HG02981 (cell line): ENCODE results near the gene CIC.
A peak's percentile ranks its signal among the peaks of the same experiment; 100 is the strongest.

Experiments used
- ATAC-seq: cut with Tn5 transposase; IDR thresholded peaks from one replicate; pipeline ENCODE4 v1.9.1; 2021; ENCODE audit warnings: mild to moderate bottlenecking, moderate library complexity; ENCODE audit not compliant: unreplicated experiment

The CIC gene

DNA sequence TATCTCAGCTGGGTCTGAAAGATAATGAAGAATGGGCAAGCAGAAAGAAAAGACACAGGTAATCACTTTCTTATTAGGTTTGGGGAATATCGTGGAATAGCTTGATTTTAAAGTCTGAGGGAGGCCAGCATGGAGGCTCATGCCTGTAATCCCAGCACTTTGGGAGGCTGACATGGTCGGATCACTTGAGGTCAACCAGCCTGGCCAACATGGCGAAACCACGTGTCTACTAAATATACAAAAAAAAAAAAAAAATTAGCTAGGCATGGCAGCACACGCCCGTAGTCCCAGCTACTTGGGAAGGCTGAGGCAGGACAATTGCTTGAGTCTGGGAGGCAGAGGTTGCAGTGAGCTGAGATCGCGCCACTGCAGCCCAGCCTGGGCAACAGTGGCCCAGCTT lies 34.8 kb downstream of the CIC start:
- no peak for ATAC-seq

GRCh38 chr19:42306646-42307045 lies 37.6 kb downstream of the CIC start:
- no peak for ATAC-seq

- no peak for ATAC-seq
Observed at GRCh38 chr19:42309686-42310085, 40.6 kb downstream of the CIC start.

- no peak for ATAC-seq
Observed at GRCh38 chr19:42311657-42312056, 42.6 kb downstream of the CIC start.

GRCh38 chr19:42312370-42312769 lies 43.3 kb downstream of the CIC start:
- no peak for ATAC-seq

DNA sequence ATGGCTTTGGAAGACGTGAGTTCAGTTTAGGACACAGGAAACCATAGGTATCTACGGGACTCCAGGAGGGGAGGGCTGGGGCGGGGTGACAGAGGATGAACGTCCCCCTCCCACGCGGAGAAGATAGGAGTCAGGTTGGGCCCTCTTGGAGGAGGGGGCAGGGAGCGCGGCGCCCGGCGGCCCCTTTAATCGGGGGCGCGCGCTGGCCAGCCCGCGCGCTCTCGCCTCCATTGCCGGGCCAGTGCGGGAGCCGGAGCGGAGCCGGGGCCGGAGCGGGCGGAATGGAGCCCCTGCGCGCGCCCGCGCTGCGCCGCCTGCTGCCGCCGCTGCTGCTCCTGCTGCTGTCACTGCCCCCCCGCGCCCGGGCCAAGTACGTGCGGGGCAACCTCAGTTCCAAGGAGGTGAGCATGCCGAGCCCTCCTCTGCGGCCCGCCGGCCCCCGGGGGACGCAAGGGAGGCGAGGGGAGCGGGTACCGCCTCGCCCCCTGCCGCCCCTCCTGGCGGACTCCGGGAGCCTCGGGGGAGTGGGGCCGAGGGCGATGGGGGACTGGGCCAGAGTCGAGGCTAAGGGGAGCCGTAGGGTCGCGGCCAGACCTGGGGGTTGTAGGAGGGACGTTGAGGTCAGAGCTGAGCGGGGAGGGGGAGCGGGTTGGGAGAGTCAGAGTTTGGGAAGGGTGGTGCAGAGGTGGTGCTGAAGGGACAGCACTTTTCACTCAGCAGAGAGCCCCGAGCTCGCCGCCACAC lies 44.2 kb downstream of the CIC start, which contains the start of gene TMEM145:
TSS of gene TMEM145 (plus strand) at position 214 of the 744 bp plus-strand sequence. CDS start at position 282, 68 bp downstream.
- no peak for ATAC-seq

GRCh38 chr19:42313840-42314755 lies 45.0 kb downstream of the CIC start:
- ATAC-seq, result no peak

- no peak for ATAC-seq
Observed at GRCh38 chr19:42315024-42315423, 46.0 kb downstream of the CIC start.

DNA sequence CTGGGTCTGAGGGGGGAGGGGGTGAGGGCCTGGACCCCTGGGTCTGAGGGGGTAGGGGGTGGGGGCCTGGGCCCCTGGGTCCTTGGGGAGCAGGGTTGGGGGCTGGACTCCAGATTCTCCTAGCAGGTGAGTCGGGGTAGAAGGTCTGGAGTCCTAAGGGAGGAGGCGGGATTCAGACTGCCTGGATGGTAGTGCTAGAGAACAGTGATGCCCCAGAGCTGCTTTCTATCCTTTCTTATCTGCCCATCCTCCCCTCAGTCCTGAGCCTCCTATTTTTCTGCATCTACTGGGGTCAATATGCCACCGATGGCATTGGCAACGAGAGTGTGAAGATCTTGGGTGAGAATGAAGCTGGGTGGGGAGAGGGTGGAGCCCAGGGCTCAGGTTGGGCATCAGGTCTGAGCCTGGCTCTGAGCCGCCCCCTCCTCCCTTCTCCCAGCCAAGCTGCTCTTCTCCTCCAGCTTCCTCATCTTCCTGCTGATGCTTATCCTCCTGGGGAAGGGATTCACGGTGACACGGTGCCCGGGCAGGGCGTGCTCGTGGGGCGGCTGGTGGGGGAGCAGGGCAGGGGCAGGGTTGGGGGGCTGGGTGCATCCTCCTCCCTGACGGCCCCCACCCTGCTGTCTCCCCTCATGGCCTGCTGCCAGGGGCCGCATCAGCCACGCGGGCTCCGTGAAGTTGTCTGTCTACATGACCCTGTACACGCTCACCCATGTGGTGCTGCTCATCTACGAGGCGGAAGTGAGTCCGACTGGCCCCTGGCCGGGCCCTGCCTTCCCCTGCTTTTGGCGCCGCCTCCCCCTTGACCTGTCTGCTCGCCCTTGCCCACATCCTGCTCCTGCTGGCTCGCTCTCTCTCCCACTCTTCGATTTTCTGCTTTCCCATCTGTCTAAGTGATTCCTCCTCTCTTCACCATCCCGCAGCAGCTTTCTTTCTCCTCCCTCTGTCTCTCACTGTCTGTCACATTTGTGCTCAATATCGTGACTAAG lies 47.5 kb downstream of the CIC start:
- ATAC-seq, result no peak

DNA sequence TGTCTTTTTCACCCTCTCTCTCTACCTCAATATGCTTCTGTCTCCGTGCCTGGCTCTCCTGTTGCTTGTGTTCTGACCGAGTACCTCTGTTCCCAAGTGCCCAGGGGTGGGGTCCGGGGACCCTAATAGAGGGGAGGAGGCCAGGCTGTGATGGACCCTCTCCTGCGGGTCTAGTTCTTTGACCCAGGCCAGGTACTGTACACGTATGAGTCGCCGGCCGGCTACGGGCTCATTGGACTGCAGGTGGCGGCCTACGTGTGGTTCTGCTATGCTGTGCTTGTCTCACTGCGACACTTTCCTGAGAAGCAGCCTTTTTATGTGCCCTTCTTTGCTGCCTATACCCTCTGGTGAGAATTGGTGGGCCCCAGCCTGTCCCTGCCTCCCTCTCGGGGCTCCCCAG lies 48.5 kb downstream of the CIC start:
- ATAC-seq, result no peak

GRCh38 chr19:42322305-42322704 lies 53.3 kb downstream of the CIC start:
- no peak for ATAC-seq

DNA sequence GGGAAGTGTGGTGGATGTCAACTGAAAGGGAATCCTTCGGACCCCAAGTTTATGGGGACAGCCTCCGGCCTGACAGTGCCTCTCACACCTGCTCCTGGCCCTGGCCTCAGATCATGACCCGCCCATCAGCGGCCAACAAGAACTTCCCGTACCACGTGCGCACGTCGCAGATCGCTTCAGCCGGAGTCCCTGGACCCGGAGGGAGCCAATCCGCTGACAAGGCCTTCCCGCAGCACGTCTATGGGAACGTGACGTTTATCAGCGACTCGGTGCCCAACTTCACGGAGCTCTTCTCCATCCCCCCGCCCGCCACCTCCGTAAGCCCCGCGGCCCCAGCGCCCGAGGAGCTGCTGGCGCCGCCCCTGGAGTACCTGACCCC lies 54.4 kb downstream of the CIC start:
- no peak for ATAC-seq

DNA sequence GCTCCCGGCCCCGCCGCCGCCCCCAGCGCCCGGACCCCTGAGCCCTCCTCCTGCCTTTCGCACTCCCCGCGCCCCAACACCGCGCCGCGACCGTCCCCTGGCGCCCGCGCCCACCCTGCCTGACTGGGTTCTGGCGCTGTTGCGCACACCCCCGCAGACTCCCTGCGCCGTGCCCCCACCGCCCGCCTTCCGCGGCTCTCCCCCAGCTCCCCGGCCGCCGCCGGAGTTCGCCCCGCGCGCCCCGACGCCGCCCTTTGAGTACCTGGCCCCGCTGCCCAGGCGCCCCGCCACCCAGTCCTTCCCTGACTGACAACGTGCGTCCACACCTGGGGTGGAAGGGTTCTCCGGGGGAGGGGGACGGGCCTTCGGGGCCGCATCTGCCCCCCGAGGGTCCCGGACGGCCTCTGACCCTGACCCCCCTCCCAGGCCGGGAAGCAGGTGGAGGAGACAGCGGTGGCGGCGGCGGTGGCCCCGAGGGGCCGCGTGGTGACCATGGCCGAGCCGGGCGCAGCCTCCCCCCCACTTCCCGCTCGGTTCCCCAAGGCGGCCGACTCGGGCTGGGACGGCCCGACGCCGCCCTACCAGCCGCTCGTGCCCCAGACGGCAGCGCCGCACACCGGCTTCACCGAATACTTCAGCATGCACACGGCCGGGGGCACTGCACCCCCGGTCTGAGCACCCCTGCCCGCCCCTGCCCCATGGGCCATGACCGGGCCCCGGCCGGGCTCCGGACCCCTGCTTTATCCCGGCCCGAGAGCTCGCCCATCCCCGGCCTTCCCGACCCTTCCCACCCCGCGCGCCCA lies 55.0 kb downstream of the CIC start:
- no peak for ATAC-seq

GRCh38 chr19:42324655-42325307 lies 55.7 kb downstream of the CIC start:
- no peak for ATAC-seq

DNA sequence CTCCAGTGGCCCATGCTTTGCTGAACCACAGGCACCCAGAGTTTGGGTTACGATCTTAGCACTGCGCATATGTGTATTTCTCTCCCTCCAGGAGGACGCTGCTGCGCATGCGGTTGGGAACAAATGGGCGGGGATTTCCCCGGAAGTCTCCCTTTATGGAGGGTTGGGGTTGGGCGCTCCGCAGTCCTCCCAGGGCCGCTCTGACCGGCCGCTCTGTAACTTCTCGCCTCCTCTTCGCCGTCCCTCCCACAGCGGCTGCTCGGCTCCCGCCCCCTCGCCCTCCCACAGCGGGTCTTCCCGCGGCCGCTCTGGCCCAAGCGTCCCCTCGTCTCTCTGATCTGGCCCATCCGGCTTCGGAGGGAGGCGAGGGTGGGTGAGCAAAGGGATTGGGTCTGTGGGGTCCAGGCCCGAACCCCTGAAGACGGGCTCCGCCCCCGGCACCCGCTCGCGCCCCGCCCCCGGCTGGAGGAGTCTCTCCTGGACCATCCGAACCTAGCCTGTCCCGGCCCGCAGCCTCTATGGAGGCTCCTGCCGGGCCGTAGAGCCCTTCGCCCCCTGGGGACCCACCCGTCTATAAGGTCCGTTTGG lies 56.4 kb downstream of the CIC start, which contains the start of gene MEGF8:
TSS of gene MEGF8 (plus strand) at position 328 of the 588 bp plus-strand sequence. CDS start 609 bp downstream, outside the sequence.
- peak; percentile 84 for ATAC-seq

DNA sequence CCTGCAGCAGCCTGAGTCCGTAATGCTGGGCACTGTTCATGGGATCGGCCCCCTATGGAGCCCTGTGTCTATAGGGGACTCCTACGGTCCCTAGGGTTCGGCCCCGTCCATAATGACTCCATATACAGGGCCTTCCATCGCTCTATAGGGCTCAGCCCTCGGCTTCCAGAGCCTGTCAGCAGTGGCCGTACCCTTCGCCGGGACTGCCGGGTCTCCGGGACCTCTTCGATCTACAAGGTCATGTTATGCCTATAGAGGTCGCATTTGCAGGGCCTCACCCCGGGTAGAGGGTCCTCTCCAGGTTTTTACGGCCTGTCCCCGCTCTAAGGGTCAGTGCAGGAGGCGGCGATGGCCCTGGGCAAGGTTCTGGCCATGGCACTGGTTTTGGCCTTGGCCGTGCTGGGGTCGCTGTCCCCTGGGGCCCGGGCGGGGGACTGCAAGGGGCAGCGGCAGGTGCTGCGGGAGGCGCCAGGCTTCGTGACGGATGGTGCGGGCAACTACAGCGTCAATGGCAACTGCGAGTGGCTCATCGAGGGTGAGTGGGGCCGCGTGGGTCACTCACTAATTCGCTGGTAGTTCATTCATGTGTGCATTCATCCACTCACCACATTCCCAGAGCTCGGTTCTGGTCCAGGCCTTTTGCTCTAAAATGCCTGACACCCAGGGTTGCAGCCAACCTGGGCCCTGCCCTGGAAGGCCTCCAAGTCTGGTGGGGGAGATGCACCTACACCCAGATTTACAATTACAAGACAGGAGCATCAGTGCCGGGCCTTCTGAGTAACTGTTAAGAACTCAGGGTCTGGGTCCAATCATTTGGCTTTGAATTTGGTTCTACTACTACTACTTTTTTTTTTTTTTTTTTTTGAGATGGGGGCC lies 57.1 kb downstream of the CIC start:
- peak; percentile 15 for ATAC-seq

DNA sequence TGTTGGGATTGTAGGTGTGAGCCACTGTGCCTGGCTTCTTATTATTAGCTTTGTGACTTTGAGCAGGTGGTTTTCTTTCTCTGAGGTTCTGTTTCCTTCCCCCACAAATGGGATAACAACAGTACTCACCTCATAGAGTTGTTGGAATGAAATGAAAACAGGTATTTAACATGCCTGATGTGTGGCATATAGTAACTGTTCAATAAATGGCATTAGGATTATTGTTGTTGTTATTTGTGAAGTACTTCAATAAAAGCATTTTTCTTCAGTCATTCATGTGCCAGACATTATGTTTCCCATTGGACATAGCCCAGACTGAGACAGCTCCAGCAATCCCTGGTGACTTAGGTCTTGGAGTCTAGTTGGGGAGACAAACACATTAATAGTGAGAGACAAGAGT lies 57.9 kb downstream of the CIC start:
- ATAC-seq, result no peak

GRCh38 chr19:42327381-42327780 lies 58.3 kb downstream of the CIC start:
- ATAC-seq, result no peak
